SK-N-SH treated with all-trans-retinoic acid at 6 μM for 48 hours (cell line): ENCODE data around the gene GRIA1.

Experiments used
- ARNTL ChIP-seq: fragments of 450-650 bp; formaldehyde crosslinking; IDR thresholded peaks from 2 replicates; pipeline ENCODE4 v1.5.0; 2020; ENCODE audit warnings: low read depth, mild to moderate bottlenecking, moderate library complexity, borderline replicate concordance
- BACH2 ChIP-seq: fragments of 250-450 bp; sonication (Bioruptor Pico); IDR thresholded peaks from 2 replicates; pipeline ENCODE4 v1.9.0; 2021; ENCODE audit warnings: mild to moderate bottlenecking, borderline replicate concordance
- ESRRG ChIP-seq: fragments of 250-450 bp; sonication (Bioruptor Pico); IDR thresholded peaks from 2 replicates; pipeline ENCODE4 v1.6.1; 2021; ENCODE audit warnings: mild to moderate bottlenecking
- RARB ChIP-seq: fragments of 250-450 bp; sonication (Bioruptor Pico); IDR thresholded peaks from 2 replicates; pipeline ENCODE4 v1.8.0; 2021; ENCODE audit warnings: mild to moderate bottlenecking, moderate library complexity
- TCF4 ChIP-seq: fragments of 250-450 bp; sonication (Bioruptor Pico); IDR thresholded peaks from 2 replicates; pipeline ENCODE4 v1.8.0; 2021; ENCODE audit warnings: mild to moderate bottlenecking, moderate library complexity, borderline replicate concordance
- ZFP3 ChIP-seq: fragments of 250-450 bp; sonication (Bioruptor Pico); IDR thresholded peaks from 2 replicates; pipeline ENCODE4 v1.5.0; 2020; ENCODE audit warnings: mild to moderate bottlenecking, moderate library complexity
- ZFP30 ChIP-seq: fragments of 450-650 bp; formaldehyde crosslinking; IDR thresholded peaks from 2 replicates; pipeline ENCODE4 v1.5.0; 2022; ENCODE audit warnings: mild to moderate bottlenecking, moderate library complexity
- ZNF565 ChIP-seq: fragments of 450-650 bp; formaldehyde crosslinking; conservative IDR thresholded peaks from 2 replicates; pipeline ENCODE4 v1.5.0; 2020; ENCODE audit warnings: low read depth, mild to moderate bottlenecking, moderate library complexity
- ZNF70 ChIP-seq: fragments of 450-650 bp; formaldehyde crosslinking; IDR thresholded peaks from 2 replicates; pipeline ENCODE4 v1.5.0; 2020; ENCODE audit warnings: mild to moderate bottlenecking, moderate library complexity
- TF ChIP-seq, protein P1 (sequence below): fragments of 250-450 bp; sonication (Bioruptor Pico); IDR thresholded peaks from 2 replicates; pipeline ENCODE4 v1.5.1; 2020; ENCODE audit warnings: low read depth, mild to moderate bottlenecking, moderate library complexity
- TF ChIP-seq, protein P2 (sequence below): fragments of 250-450 bp; sonication (Bioruptor Pico); IDR thresholded peaks from 2 replicates; pipeline ENCODE4 v1.8.0; 2020; ENCODE audit warnings: mild to moderate bottlenecking, moderate library complexity, borderline replicate concordance

DNA sequence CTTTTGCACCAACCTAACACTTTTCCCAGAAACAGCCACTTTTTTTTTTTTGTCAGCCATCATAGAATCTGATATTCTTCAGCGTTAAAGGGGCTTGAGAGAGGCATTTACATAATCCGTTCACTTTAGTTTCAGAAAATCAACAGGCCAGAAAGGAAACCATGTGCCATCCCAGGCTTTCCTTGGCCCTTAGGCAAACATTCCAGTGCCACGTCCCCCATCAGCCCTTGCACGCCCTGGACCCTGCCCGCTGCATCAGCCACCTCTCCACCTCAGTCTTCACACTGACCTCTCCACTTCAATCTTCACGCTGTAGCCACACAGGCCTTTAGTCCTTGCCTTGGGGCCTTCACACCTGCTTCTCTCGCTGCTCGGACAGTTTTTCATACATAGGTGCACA is 123.2 kb downstream of the GRIA1 start:
- TF ChIP-seq ZNF565, result no peak
- TF ChIP-seq ZNF70 (CRISPR knock-in tag), result no peak
- TF ChIP-seq BACH2 (CRISPR knock-in tag), result no peak
- TF ChIP-seq, protein P1, sequence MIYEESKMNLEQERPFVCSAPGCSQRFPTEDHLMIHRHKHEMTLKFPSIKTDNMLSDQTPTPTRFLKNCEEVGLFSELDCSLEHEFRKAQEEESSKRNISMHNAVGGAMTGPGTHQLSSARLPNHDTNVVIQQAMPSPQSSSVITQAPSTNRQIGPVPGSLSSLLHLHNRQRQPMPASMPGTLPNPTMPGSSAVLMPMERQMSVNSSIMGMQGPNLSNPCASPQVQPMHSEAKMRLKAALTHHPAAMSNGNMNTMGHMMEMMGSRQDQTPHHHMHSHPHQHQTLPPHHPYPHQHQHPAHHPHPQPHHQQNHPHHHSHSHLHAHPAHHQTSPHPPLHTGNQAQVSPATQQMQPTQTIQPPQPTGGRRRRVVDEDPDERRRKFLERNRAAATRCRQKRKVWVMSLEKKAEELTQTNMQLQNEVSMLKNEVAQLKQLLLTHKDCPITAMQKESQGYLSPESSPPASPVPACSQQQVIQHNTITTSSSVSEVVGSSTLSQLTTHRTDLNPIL (CRISPR knock-in tag), result no peak
- no peak for TF ChIP-seq ZFP3 (CRISPR knock-in tag)
- TF ChIP-seq ZFP30, result no peak
- no peak for TF ChIP-seq RARB (CRISPR knock-in tag)
- TF ChIP-seq, protein P2, sequence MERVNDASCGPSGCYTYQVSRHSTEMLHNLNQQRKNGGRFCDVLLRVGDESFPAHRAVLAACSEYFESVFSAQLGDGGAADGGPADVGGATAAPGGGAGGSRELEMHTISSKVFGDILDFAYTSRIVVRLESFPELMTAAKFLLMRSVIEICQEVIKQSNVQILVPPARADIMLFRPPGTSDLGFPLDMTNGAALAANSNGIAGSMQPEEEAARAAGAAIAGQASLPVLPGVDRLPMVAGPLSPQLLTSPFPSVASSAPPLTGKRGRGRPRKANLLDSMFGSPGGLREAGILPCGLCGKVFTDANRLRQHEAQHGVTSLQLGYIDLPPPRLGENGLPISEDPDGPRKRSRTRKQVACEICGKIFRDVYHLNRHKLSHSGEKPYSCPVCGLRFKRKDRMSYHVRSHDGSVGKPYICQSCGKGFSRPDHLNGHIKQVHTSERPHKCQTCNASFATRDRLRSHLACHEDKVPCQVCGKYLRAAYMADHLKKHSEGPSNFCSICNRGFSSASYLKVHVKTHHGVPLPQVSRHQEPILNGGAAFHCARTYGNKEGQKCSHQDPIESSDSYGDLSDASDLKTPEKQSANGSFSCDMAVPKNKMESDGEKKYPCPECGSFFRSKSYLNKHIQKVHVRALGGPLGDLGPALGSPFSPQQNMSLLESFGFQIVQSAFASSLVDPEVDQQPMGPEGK (CRISPR knock-in tag), result no peak
- TF ChIP-seq ARNTL (CRISPR knock-in tag), result no peak
- TF ChIP-seq TCF4 (CRISPR knock-in tag), result no peak
- TF ChIP-seq ESRRG (CRISPR knock-in tag), result no peak
